Measurements from ENCODE around the gene ZNF484.

ZNF484 gene

DNA sequence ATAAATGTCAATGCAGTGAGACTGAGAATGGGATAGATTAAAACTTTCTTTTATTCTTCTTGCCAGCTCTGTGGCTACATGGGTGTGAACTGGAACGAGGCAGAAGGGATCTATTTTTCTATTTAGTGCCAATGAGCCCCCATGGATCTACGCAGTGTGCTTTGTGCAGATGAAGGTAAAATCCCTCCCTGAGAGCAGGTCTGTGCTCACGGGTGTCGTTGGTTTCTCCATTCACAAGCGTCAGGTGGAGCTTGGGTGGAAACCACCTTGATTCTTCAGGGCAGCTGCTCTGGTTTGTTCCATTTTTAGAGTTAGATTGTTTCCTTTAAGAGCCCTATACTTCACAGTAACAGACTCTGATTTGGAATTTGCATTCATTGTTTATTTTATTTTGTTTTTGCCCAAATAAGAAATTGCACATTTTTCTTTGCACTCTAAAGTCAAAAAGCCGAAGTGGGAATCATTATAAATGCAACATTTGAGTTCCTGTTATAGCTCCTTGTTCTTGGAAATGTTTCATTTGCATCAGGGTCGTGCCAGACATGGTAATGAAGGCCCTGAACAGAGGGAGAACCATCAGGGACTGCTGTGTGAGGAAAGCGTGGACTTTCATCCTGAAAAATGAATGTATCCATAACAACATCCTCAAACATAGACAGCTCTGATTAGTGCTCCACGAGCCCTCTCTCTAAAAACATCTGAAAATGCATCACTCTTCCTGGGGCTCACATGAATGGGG is 82.1 kb downstream of the ZNF484 start:
- no peak for DNase-seq (ENCODE audit: low read depth, low spot score)
